K562 (cell line): ENCODE data around the gene PRRC2A. TPM values are rescaled to one million over a fixed set of nuclear protein-coding genes. Genes with fewer than 3 reads are reported as not detected.

ENCODE experiments used
- ATF1 ChIP-seq, 2 experiments: fragments of 450-650 bp in 1 of 2; IDR thresholded peaks; 2 replicates each; pipeline ENCODE4 v1.6.1; 2016; ENCODE audit warnings: missing compliant biosample characterization in 1 of 2, missing genetic modification characterization in 1 of 2
- EGR1 ChIP-seq: fragments of 450-650 bp; conservative IDR thresholded peaks from 2 replicates; pipeline ENCODE4 v1.6.1; 2017; ENCODE audit warnings: mild to moderate bottlenecking
- ELF2 ChIP-seq: fragments of 250-450 bp; sonication (Bioruptor Pico); IDR thresholded peaks from 2 replicates; pipeline ENCODE4 v1.5.0; 2021; ENCODE audit warnings: mild to moderate bottlenecking
- GABPB2 ChIP-seq: fragments of 250-450 bp; sonication (Bioruptor Pico); conservative IDR thresholded peaks from 2 replicates; pipeline ENCODE4 v1.5.1; 2021; ENCODE audit warnings: mild to moderate bottlenecking
- HEY1 ChIP-seq: fragments of 250-450 bp; sonication (Bioruptor Pico); IDR thresholded peaks from 2 replicates; pipeline ENCODE4 v1.5.0; 2020; ENCODE audit warnings: mild to moderate bottlenecking, moderate library complexity, borderline replicate concordance
- PCBP2 ChIP-seq: fragments of 200-400 bp; formaldehyde crosslinking; IDR thresholded peaks from 2 replicates; pipeline ENCODE4 v1.6.1; 2018; ENCODE audit warnings: low read length, low read depth, mild to moderate bottlenecking, moderate library complexity; ENCODE audit not compliant: poor library complexity, severe bottlenecking
- PPARD ChIP-seq: fragments of 250-450 bp; sonication (Bioruptor Pico); IDR thresholded peaks from 2 replicates; pipeline ENCODE4 v1.8.0; 2022; ENCODE audit warnings: inconsistent platforms, mild to moderate bottlenecking, moderate library complexity
- RAD51 ChIP-seq: fragments of 450-650 bp; IDR thresholded peaks from 2 replicates; pipeline ENCODE4 v1.7.1; 2016; ENCODE audit warnings: low read depth, mild to moderate bottlenecking, borderline replicate concordance
- RBM39 ChIP-seq: fragments of 200-400 bp; formaldehyde crosslinking; optimal IDR thresholded peaks from 2 replicates; pipeline ENCODE3; 2018; ENCODE audit warnings: low read depth, low read length
- RHOXF2B ChIP-seq: fragments of 250-450 bp; sonication (Bioruptor Pico); conservative IDR thresholded peaks from 2 replicates; pipeline ENCODE4 v1.5.1; 2021
- SIX5 ChIP-seq, 2 experiments: IDR thresholded peaks; 2 replicates each; pipeline ENCODE4 v1.6.1; 2011; ENCODE audit warnings: low read length in 2 of 2, borderline replicate concordance in 1 of 2, low read depth in 1 of 2, mild to moderate bottlenecking in 1 of 2, moderate library complexity in 1 of 2; ENCODE audit not compliant: insufficient read depth in 1 of 2
- TEAD4 ChIP-seq, 2 experiments: sonication (generic) in 1 of 2; formaldehyde crosslinking in 1 of 2; IDR thresholded peaks; 2 replicates each; pipeline versions ENCODE4 v1.6.1 to v1.8.0; 2012 to 2022; ENCODE audit warnings: borderline replicate concordance in 1 of 2, inconsistent platforms in 1 of 2, low read length in 1 of 2, mild to moderate bottlenecking in 1 of 2, missing genetic modification reagents in 1 of 2
- XRCC4 ChIP-seq: IDR thresholded peaks from one replicate; pipeline ENCODE4 v1.6.1; 2011; ENCODE audit not compliant: insufficient read depth, insufficient read length; ENCODE audit errors: extremely low read depth
- ZNF717 ChIP-seq: fragments of 250-450 bp; sonication (Bioruptor Pico); IDR thresholded peaks from 2 replicates; pipeline ENCODE4 v1.5.0; 2021
- polyA plus RNA-seq, 8 experiments: library from polyadenylated mRNA; depleted of rRNA in 4 of 8; stranded (reverse) in 5 of 8; unstranded in 3 of 8; fragments of >200 nt; fragmentation: Nextera tagmentation in 2 of 8; fragmentation: Illumina TruSeq in 1 of 8; extraction: Ambion mirVana in 2 of 8; extraction: Trizol in 1 of 8; gene quantifications; 2 replicates each; pipeline versions ENCODE4 v1.2.1 to v1.2.3, GENCODE V29; 2011 to 2014; ENCODE audit warnings: inconsistent platforms in 1 of 8, missing spikeins in 1 of 8
- total RNA-seq, 7 experiments: library from RNA; depleted of rRNA in 6 of 7; stranded (reverse); fragments of >200 nt in 6 of 7; fragmentation: Illumina TruSeq in 2 of 7; extraction: Trizol in 2 of 7; gene quantifications; 2 replicates each; pipeline versions ENCODE4 v1.2.1 to v1.2.3, GENCODE V29; 2011 to 2021; ENCODE audit warnings: low replicate concordance in 1 of 7
- TF ChIP-seq, protein P1 (sequence below): IDR thresholded peaks from 2 replicates; pipeline ENCODE4 v1.6.1; 2011; ENCODE audit warnings: borderline replicate concordance, low read depth, mild to moderate bottlenecking, moderate library complexity, low read length; ENCODE audit not compliant: insufficient read depth, poor library complexity, severe bottlenecking
- TF ChIP-seq, protein P2 (sequence below), 2 experiments: fragments of 450-650 bp; formaldehyde crosslinking in 1 of 2; IDR thresholded peaks; 2 replicates each; pipeline versions ENCODE4 v1.4.0 to v1.6.1; 2014 to 2020; ENCODE audit warnings: mild to moderate bottlenecking in 2 of 2, borderline replicate concordance in 1 of 2, low read depth in 1 of 2

The PRRC2A gene
- total and polyA plus RNA-seq, 9 of the 15 experiments (the other 6 are each of a cell fraction or from before 2014, with no cell fraction given), result 1.0 to 332 (median 63.0) TPM

DNA sequence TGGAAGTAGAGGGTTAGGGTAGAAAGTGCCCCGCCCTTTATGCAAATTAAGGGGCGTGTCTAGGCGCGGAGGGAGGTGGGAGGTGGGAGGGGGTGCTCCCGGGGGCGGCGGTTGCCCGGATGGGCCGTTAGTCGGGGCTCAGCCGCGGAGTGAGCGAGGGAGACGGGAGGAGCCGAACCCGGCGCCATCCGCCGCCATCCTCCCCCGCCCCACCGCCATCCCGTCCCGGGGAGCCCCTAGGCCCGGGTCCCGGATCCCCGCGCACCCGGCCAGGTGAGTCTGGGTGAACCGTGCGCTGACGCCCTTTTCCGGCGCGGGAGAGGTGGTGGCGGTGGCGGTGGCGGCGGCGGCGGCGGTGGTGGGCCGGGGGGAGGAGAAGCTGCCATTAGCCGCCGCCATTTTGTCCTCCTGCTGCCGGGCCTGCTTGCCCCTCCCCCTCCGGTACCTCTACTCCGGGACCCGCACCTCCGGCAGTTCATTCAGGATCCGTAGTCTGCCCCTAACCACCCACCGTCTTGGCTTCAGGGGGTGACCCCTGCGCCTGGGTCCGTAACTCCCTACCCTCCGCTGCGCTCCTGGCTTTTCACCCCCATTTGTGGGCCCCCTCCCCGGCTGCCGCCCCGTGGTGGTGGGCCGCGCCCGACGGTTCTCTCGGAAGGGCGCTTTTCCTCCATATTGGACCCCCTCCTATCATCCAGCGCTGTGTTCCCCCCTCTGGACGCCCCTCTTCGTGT, at the start of gene PRRC2A (continued):
- TF ChIP-seq TEAD4 (IDR thresholded peaks at IDR 0.05; ENCODE audit: low read length) (peak; percentile 26; the same call in 1 of the 2 replicates), TEAD4 (CRISPR knock-in tag; IDR thresholded peaks at IDR 0.05; ENCODE audit: borderline replicate concordance) (0 out of 2 replicates have a peak, but pooled peaks have one; percentile 38), PPARD (CRISPR knock-in tag) (no peak), ELF2 (CRISPR knock-in tag) (0 out of 2 replicates have a peak, but pooled peaks have one; percentile 20), EGR1 (peak; percentile 72), GABPB2 (CRISPR knock-in tag) (peak; percentile 71; the same call in 1 of the 2 replicates), RHOXF2B (CRISPR knock-in tag) (no peak), PCBP2 (peak; percentile 39), HEY1 (CRISPR knock-in tag) (0 out of 2 replicates have a peak, but pooled peaks have one; percentile 13), XRCC4 (no peak), RAD51 (no peak), SIX5 (IDR thresholded peaks at IDR 0.05; ENCODE audit: borderline replicate concordance in 1 of 2, insufficient read depth in 1 of 2, low read depth in 1 of 2, low read length in 2 of 2) (no peak), ZNF717 (CRISPR knock-in tag) (peak; percentile 29; the same call in 1 of the 2 replicates), ATF1 (CRISPR knock-in tag; IDR thresholded peaks at IDR 0.05) (no peak), ATF1 (tag; IDR thresholded peaks at IDR 0.05) (no peak), RBM39 (peak; percentile 36)
- TF ChIP-seq, protein P1, sequence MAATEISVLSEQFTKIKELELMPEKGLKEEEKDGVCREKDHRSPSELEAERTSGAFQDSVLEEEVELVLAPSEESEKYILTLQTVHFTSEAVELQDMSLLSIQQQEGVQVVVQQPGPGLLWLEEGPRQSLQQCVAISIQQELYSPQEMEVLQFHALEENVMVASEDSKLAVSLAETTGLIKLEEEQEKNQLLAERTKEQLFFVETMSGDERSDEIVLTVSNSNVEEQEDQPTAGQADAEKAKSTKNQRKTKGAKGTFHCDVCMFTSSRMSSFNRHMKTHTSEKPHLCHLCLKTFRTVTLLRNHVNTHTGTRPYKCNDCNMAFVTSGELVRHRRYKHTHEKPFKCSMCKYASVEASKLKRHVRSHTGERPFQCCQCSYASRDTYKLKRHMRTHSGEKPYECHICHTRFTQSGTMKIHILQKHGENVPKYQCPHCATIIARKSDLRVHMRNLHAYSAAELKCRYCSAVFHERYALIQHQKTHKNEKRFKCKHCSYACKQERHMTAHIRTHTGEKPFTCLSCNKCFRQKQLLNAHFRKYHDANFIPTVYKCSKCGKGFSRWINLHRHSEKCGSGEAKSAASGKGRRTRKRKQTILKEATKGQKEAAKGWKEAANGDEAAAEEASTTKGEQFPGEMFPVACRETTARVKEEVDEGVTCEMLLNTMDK, result peak; percentile 1
- TF ChIP-seq, protein P2, sequence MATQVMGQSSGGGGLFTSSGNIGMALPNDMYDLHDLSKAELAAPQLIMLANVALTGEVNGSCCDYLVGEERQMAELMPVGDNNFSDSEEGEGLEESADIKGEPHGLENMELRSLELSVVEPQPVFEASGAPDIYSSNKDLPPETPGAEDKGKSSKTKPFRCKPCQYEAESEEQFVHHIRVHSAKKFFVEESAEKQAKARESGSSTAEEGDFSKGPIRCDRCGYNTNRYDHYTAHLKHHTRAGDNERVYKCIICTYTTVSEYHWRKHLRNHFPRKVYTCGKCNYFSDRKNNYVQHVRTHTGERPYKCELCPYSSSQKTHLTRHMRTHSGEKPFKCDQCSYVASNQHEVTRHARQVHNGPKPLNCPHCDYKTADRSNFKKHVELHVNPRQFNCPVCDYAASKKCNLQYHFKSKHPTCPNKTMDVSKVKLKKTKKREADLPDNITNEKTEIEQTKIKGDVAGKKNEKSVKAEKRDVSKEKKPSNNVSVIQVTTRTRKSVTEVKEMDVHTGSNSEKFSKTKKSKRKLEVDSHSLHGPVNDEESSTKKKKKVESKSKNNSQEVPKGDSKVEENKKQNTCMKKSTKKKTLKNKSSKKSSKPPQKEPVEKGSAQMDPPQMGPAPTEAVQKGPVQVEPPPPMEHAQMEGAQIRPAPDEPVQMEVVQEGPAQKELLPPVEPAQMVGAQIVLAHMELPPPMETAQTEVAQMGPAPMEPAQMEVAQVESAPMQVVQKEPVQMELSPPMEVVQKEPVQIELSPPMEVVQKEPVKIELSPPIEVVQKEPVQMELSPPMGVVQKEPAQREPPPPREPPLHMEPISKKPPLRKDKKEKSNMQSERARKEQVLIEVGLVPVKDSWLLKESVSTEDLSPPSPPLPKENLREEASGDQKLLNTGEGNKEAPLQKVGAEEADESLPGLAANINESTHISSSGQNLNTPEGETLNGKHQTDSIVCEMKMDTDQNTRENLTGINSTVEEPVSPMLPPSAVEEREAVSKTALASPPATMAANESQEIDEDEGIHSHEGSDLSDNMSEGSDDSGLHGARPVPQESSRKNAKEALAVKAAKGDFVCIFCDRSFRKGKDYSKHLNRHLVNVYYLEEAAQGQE (IDR thresholded peaks at IDR 0.05; ENCODE audit: borderline replicate concordance), result no peak
- TF ChIP-seq, protein P2 (CRISPR knock-in tag; IDR thresholded peaks at IDR 0.05; ENCODE audit: low read depth), result peak; percentile 65; the same call in 1 of the 2 replicates
